ENCODE results near the gene CLN6.
"Not testable (repeated sequence)": the region's sequence is repeated elsewhere in the genome, so short reads cannot be mapped to it uniquely, and the experiment has no call there.

CLN6 gene

GRCh38 chr15:68221530-68222431 lies 7.7 kb downstream of the CLN6 start:
- not testable (repeated sequence) for H3K4me3 Mint-ChIP-seq, H3K27me3 Mint-ChIP-seq, H3K9me3 Mint-ChIP-seq, H3K27ac Mint-ChIP-seq, DNase-seq, ATAC-seq
- peaks cover 37% of the 10 kb centered on the region for H3K36me3 Mint-ChIP-seq (ENCODE audit: low read depth)
- H3K4me1 Mint-ChIP-seq, result peaks cover 19% of the 10 kb centered on the region

- DNase-seq (no peak), ATAC-seq (no peak)
- H3K4me1 Mint-ChIP-seq, result peaks cover 13% of the 10 kb centered on the region
- no peaks in the 10 kb centered on the region for H3K9me3 Mint-ChIP-seq
- H3K27me3 Mint-ChIP-seq, result no peaks in the 10 kb centered on the region
- H3K36me3 Mint-ChIP-seq (ENCODE audit: low read depth), result peaks cover 43% of the 10 kb centered on the region
- no peak overlapping the region for H3K27ac Mint-ChIP-seq
- H3K4me3 Mint-ChIP-seq, result no peak overlapping the region
Measured at GRCh38 chr15:68220967-68221366, 8.6 kb downstream of the CLN6 start.

- ATAC-seq (no peak), DNase-seq (no peak)
- H3K9me3 Mint-ChIP-seq, result no peaks in the 10 kb centered on the region
- no peak overlapping the region for H3K4me3 Mint-ChIP-seq
- no peak overlapping the region for H3K27ac Mint-ChIP-seq
- H3K27me3 Mint-ChIP-seq, result no peaks in the 10 kb centered on the region
- peaks cover 10% of the 10 kb centered on the region for H3K4me1 Mint-ChIP-seq
- H3K36me3 Mint-ChIP-seq (ENCODE audit: low read depth), result peaks cover 43% of the 10 kb centered on the region
Measured at GRCh38 chr15:68220489-68220888, 9.0 kb downstream of the CLN6 start.

GRCh38 chr15:68218847-68219798 lies 10.4 kb downstream of the CLN6 start:
- H3K9me3 Mint-ChIP-seq, result no peaks in the 10 kb centered on the region
- no peak overlapping the region for H3K27ac Mint-ChIP-seq
- DNase-seq, result no peak
- ATAC-seq, result no peak
- no peaks in the 10 kb centered on the region for H3K4me1 Mint-ChIP-seq
- H3K27me3 Mint-ChIP-seq, result no peaks in the 10 kb centered on the region
- no peak overlapping the region for H3K4me3 Mint-ChIP-seq
- peaks cover 34% of the 10 kb centered on the region for H3K36me3 Mint-ChIP-seq (ENCODE audit: low read depth)

- peaks cover 33% of the 10 kb centered on the region for H3K36me3 Mint-ChIP-seq (ENCODE audit: low read depth)
- ATAC-seq (no peak), DNase-seq (no peak)
- H3K4me1 Mint-ChIP-seq, result no peaks in the 10 kb centered on the region
- H3K27me3 Mint-ChIP-seq, result no peaks in the 10 kb centered on the region
- H3K27ac Mint-ChIP-seq, result no peak overlapping the region
- no peaks in the 10 kb centered on the region for H3K9me3 Mint-ChIP-seq
- no peak overlapping the region for H3K4me3 Mint-ChIP-seq
Measured at GRCh38 chr15:68218331-68218730, 11.2 kb downstream of the CLN6 start.

GRCh38 chr15:68217341-68217740 lies 12.2 kb downstream of the CLN6 start:
- H3K9me3 Mint-ChIP-seq, result no peaks in the 10 kb centered on the region

GRCh38 chr15:68214838-68215254 lies 14.7 kb downstream of the CLN6 start:
- H3K27ac Mint-ChIP-seq, result no peak overlapping the region
- no peaks in the 10 kb centered on the region for H3K9me3 Mint-ChIP-seq
- H3K4me1 Mint-ChIP-seq, result peaks cover 4% of the 10 kb centered on the region
- DNase-seq (no peak), ATAC-seq (no peak)
- H3K36me3 Mint-ChIP-seq (ENCODE audit: low read depth), result peaks cover 27% of the 10 kb centered on the region
- no peak overlapping the region for H3K4me3 Mint-ChIP-seq
- no peaks in the 10 kb centered on the region for H3K27me3 Mint-ChIP-seq

More at GRCh38 chr15:68217341-68217740, 12.2 kb downstream of the CLN6 start:
- H3K4me3 Mint-ChIP-seq, result no peak overlapping the region
- peaks cover 27% of the 10 kb centered on the region for H3K36me3 Mint-ChIP-seq (ENCODE audit: low read depth)
- no peak overlapping the region for H3K27ac Mint-ChIP-seq
- no peak for DNase-seq
- H3K4me1 Mint-ChIP-seq, result no peaks in the 10 kb centered on the region
- ATAC-seq, result no peak
- H3K27me3 Mint-ChIP-seq, result no peaks in the 10 kb centered on the region

GRCh38 chr15:68213991-68214837 lies 15.3 kb downstream of the CLN6 start:
- DNase-seq (no peak), ATAC-seq (no peak)
- Mint-ChIP-seq H3K4me3 (no peak overlapping the region), H3K27me3 (no peaks in the 10 kb centered on the region), H3K9me3 (no peaks in the 10 kb centered on the region), H3K27ac (no peak overlapping the region), H3K4me1 (peaks cover 10% of the 10 kb centered on the region), H3K36me3 (ENCODE audit: low read depth) (peaks cover 28% of the 10 kb centered on the region)

- not testable (repeated sequence) for DNase-seq, ATAC-seq, H3K27me3 Mint-ChIP-seq, H3K4me3 Mint-ChIP-seq, H3K27ac Mint-ChIP-seq, H3K9me3 Mint-ChIP-seq
- peaks cover 22% of the 10 kb centered on the region for H3K36me3 Mint-ChIP-seq (ENCODE audit: low read depth)
- H3K4me1 Mint-ChIP-seq, result peaks cover 15% of the 10 kb centered on the region
Measured at GRCh38 chr15:68213491-68213845, 16.1 kb downstream of the CLN6 start.

- Mint-ChIP-seq H3K36me3 (ENCODE audit: low read depth) (peaks cover 9% of the 10 kb centered on the region), H3K4me1 (peaks cover 15% of the 10 kb centered on the region), H3K27ac (no peak overlapping the region), H3K9me3 (no peaks in the 10 kb centered on the region), H3K4me3 (no peak overlapping the region), H3K27me3 (no peaks in the 10 kb centered on the region)
- ATAC-seq (no peak), DNase-seq (no peak)
Measured at GRCh38 chr15:68211656-68212320, 17.7 kb downstream of the CLN6 start.

GRCh38 chr15:68210821-68211655 lies 18.5 kb downstream of the CLN6 start:
- Mint-ChIP-seq H3K4me3 (no peak overlapping the region), H3K27me3 (no peaks in the 10 kb centered on the region), H3K4me1 (peaks cover 15% of the 10 kb centered on the region), H3K27ac (no peak overlapping the region), H3K9me3 (no peaks in the 10 kb centered on the region), H3K36me3 (ENCODE audit: low read depth) (peaks cover 2% of the 10 kb centered on the region)
- DNase-seq (peak; percentile 67), ATAC-seq (no peak)

GRCh38 chr15:68210409-68210756 lies 19.1 kb downstream of the CLN6 start:
- H3K27ac Mint-ChIP-seq, result no peak overlapping the region

GRCh38 chr15:68209735-68210408 lies 19.7 kb downstream of the CLN6 start:
- peak overlapping the region; percentile 35 for H3K27ac Mint-ChIP-seq
- no peaks in the 10 kb centered on the region for H3K9me3 Mint-ChIP-seq
- peaks cover 15% of the 10 kb centered on the region for H3K4me1 Mint-ChIP-seq
- peak; percentile 82 for ATAC-seq
- peak; percentile 36 for DNase-seq
- no peaks in the 10 kb centered on the region for H3K27me3 Mint-ChIP-seq
- no peak overlapping the region for H3K4me3 Mint-ChIP-seq
- peaks cover 1% of the 10 kb centered on the region for H3K36me3 Mint-ChIP-seq (ENCODE audit: low read depth)

More at GRCh38 chr15:68210409-68210756, 19.1 kb downstream of the CLN6 start:
- H3K4me1 Mint-ChIP-seq, result peaks cover 15% of the 10 kb centered on the region
- peaks cover 1% of the 10 kb centered on the region for H3K36me3 Mint-ChIP-seq (ENCODE audit: low read depth)
- no peak overlapping the region for H3K4me3 Mint-ChIP-seq
- ATAC-seq, result no peak
- no peaks in the 10 kb centered on the region for H3K9me3 Mint-ChIP-seq
- no peak for DNase-seq
- no peaks in the 10 kb centered on the region for H3K27me3 Mint-ChIP-seq
